Activated CD8-positive, alpha-beta T cell treated with anti-CD3 and anti-CD28 coated beads, Interleukin-2, amount 10 ng/mL, durations not matched to agents 7 days and 5 days (primary cell): Measurements from ENCODE around the gene TSPAN12. TPM values are rescaled to one million over a fixed set of nuclear protein-coding genes. Genes with fewer than 3 reads are reported as not detected.
A peak's percentile ranks its signal among the peaks of the same experiment; 100 is the strongest.

ENCODE experiments used
- ATAC-seq: fragments of 150-1000 bp; cut with Tn5 transposase; one replicate; pipeline ENCODE4 v1.10.0; 2021; ENCODE audit warnings: moderate library complexity
- CTCF ChIA-PET: fragments of 350-600 bp; sonication (Branson Sonifier 250); formaldehyde crosslinking; loops from one replicate; lab custom pipeline; 2021; ENCODE audit warnings: antibody characterized with exemption; lab: Charles Lee
- POLR2A ChIA-PET: fragments of 350-600 bp; sonication (Branson Sonifier 250); formaldehyde crosslinking; loops from one replicate; lab custom pipeline; 2021; ENCODE audit warnings: antibody characterized with exemption; lab: Charles Lee
- DNase-seq: peaks from one replicate; pipeline ENCODE4 v3.0.0-alpha.2; 2020
- H3K27ac Mint-ChIP-seq: one replicate; pipeline ENCODE4 v1.8.0; 2021; ENCODE audit warnings: mild to moderate bottlenecking, mixed read lengths
- H3K27me3 Mint-ChIP-seq: one replicate; pipeline ENCODE4 v1.8.0; 2021; ENCODE audit warnings: low read depth, mixed read lengths
- H3K36me3 Mint-ChIP-seq: one replicate; pipeline ENCODE4 v1.8.0; 2021; ENCODE audit warnings: low read depth, mixed read lengths
- H3K4me1 Mint-ChIP-seq: one replicate; pipeline ENCODE4 v1.8.0; 2021; ENCODE audit warnings: low read depth, mixed read lengths
- H3K4me3 Mint-ChIP-seq: one replicate; pipeline ENCODE4 v1.8.0; 2021; ENCODE audit warnings: mild to moderate bottlenecking, mixed read lengths
- H3K9me3 Mint-ChIP-seq: one replicate; pipeline ENCODE4 v1.8.0; 2022; ENCODE audit warnings: mixed read lengths; ENCODE audit not compliant: insufficient read depth
- total RNA-seq, 2 experiments: library from RNA; stranded (reverse); gene quantifications; one replicate each; pipeline ENCODE4 v1.2.3, GENCODE V29; 2021

TSPAN12 gene
- total RNA-seq, 2 experiments from 2014 or later = not detected

DNA sequence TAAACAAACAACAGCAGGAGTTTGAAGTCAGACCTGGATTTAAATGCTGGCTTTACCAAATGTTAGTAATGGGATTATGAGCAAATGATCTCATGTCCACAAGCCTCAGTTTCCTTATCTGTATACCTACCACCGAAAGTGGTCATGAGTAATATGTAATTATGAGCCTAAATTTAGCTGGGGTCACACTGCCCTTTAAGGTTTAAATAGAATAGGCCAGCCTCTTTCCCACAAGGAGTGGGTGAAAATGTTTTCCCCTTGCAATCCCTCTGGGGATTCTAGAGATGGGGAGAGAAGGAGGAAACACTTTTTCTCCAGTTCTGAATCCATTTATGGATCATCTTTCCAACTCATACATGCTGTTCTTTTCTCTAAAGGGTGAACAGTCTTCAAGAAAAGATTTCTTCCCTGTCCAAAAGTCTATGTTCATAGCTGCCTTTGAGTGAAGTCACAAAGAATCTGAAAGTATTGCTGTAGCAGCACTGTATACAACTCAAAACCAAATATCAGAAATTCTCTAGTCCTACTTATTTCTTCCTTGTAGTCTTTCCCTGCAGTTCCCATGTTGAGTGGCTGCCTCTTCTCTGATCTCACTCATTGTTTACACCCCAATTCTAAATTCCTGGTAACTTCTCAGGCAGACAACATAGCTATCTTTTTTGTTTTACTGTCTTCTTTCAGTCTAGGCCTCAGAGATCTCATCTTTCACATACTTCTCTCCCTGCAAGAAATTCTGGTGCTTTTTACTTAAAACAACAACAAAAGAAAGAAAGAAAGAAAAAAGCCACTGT, 7.4 kb upstream of the TSPAN12 start:
- H3K9me3 Mint-ChIP-seq = no peaks in the 10 kb centered on the region
- H3K27ac Mint-ChIP-seq = no peak overlapping the region
- H3K4me1 Mint-ChIP-seq = no peaks in the 10 kb centered on the region
- DNase-seq = no peak
- H3K4me3 Mint-ChIP-seq = no peak overlapping the region
- no peak for ATAC-seq
- peaks cover 19% of the 10 kb centered on the region for H3K27me3 Mint-ChIP-seq
- no peaks in the 10 kb centered on the region for H3K36me3 Mint-ChIP-seq
- ChIA-PET POLR2A (no interaction called here), CTCF (no interaction called here)

DNA sequence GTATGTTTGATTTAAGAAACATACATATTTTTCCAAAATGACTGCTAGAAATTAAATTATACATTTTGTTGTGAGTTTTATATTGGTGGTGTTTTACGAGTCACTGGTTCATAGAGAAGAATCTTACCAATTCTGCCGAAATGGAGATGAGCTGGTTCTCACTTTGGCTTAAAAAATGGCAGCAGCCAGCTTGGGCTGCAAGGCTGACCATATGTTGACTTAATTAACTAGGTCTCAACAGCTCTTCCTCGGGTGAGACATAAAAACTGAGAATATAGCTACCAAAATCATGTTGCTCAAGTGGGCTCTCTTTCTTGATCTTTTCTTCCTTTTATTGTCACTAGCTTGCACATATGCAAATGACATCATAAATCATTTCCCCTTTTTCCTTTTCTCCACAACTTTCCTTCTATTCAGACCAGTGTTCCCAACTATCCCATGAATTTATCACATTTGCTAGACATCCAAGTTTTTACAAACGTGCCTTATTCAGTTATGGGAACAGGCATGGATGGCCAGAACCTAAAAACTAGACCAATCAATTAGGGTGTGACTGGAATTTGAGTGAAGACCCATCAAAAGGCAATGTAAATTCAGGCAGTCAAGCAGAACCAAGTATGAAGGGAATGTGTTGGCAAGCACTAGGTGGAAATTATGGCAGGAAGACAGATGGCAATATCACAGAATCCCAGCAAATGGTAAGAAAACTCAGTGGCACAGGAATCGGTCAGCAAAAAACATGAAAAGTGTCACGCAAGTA, 6.4 kb upstream of the TSPAN12 start:
- H3K27me3 Mint-ChIP-seq = peaks cover 21% of the 10 kb centered on the region
- DNase-seq (no peak), ATAC-seq (no peak)
- no peak overlapping the region for H3K4me3 Mint-ChIP-seq
- no peaks in the 10 kb centered on the region for H3K9me3 Mint-ChIP-seq
- H3K27ac Mint-ChIP-seq = no peak overlapping the region
- H3K36me3 Mint-ChIP-seq = no peaks in the 10 kb centered on the region
- H3K4me1 Mint-ChIP-seq = no peaks in the 10 kb centered on the region
- ChIA-PET POLR2A (no interaction called here), CTCF (no interaction called here)

DNA sequence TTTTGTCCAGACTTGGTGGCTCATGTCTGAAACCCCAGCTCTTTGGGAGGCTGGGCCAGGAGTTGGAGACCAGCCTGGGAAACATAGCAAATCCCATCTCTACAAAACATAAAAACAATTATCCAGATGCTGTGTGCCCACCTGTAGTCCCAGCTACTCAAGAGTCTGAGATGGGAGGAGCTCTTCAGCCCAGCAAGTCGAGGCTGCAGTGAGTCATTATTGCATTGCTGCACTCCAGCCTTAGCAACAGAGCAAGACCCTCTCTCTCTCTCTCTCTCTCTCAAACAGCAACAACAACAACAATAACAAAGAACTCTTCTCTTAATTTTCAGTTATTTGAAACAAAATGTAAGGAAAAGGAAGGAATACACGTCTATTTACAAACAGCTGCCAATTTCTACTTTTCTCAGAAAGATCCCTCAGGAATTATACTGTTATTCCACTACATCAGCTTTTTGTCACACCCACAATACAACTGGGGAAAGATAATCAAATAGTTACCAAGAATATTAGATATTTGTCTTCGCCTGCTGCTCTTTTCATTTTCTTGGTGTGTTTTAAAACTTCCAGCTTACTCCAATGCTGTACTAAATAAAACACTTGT, 5.1 kb upstream of the TSPAN12 start:
- Mint-ChIP-seq H3K27ac (no peak overlapping the region), H3K4me3 (no peak overlapping the region), H3K27me3 (peaks cover 33% of the 10 kb centered on the region), H3K9me3 (no peaks in the 10 kb centered on the region), H3K4me1 (no peaks in the 10 kb centered on the region), H3K36me3 (no peaks in the 10 kb centered on the region)
- no peak for DNase-seq
- ChIA-PET CTCF (no interaction called here), POLR2A (no interaction called here)
- ATAC-seq = no peak

DNA sequence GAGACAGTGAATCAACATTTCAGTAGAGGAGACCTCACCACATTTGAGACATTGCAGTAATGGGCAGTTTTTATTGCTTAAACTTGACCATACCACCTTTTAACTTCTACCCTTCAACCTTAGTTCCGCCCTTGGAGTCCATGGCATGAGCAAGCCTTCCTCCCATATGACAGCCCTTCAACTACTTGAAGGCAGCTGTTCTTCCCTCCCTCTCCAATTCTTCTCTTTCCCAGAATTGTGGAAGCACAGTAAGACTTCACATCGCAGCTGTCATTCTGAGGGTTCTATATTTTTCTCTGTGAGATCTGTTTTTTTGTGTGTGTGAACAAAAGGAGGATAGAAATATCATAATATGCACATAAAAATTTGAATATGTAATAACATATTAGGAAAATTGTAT, 2.2 kb upstream of the TSPAN12 start:
- H3K36me3 Mint-ChIP-seq = no peaks in the 10 kb centered on the region
- peaks cover 9% of the 10 kb centered on the region for H3K4me1 Mint-ChIP-seq
- H3K27ac Mint-ChIP-seq = no peak overlapping the region
- no peaks in the 10 kb centered on the region for H3K9me3 Mint-ChIP-seq
- ATAC-seq (no peak), DNase-seq (no peak)
- ChIA-PET CTCF (interaction anchor here (1.2 to 1.4 kb wide), 2 partner anchors 12 to 68 kb away, joined by 3 to 4 read pairs; no protein-coding TSS in a partner anchor), POLR2A (no interaction called here)
- H3K4me3 Mint-ChIP-seq = no peak overlapping the region
- peaks cover 46% of the 10 kb centered on the region for H3K27me3 Mint-ChIP-seq

DNA sequence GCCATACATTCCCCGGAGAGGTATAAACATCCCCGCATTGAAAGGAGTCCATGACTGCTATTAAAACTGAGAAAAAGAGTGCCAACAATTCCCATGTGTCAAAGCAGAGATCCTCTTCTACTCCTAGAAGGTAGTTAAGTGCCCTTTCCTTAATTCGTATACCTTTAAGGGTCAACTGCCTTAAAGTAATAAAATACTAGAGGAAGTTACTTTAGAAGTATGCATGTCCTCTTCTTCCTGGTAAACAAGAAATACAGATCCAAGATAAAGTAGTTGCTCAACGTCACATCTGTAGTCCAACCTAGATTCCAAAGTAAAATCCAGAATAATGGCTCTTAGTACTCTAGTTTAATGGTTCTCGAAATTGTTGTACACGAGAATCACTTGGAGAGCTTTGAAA, 1.5 kb upstream of the TSPAN12 start:
- Mint-ChIP-seq H3K27ac (no peak overlapping the region), H3K4me3 (no peak overlapping the region), H3K9me3 (no peaks in the 10 kb centered on the region), H3K27me3 (peaks cover 48% of the 10 kb centered on the region), H3K36me3 (no peaks in the 10 kb centered on the region), H3K4me1 (peaks cover 9% of the 10 kb centered on the region)
- no peak for DNase-seq
- ChIA-PET POLR2A (no interaction called here), CTCF (interaction anchor here (1.2 kb wide), 1 partner anchor 67 kb away, joined by 4 read pairs; no protein-coding TSS in a partner anchor)
- ATAC-seq = no peak

DNA sequence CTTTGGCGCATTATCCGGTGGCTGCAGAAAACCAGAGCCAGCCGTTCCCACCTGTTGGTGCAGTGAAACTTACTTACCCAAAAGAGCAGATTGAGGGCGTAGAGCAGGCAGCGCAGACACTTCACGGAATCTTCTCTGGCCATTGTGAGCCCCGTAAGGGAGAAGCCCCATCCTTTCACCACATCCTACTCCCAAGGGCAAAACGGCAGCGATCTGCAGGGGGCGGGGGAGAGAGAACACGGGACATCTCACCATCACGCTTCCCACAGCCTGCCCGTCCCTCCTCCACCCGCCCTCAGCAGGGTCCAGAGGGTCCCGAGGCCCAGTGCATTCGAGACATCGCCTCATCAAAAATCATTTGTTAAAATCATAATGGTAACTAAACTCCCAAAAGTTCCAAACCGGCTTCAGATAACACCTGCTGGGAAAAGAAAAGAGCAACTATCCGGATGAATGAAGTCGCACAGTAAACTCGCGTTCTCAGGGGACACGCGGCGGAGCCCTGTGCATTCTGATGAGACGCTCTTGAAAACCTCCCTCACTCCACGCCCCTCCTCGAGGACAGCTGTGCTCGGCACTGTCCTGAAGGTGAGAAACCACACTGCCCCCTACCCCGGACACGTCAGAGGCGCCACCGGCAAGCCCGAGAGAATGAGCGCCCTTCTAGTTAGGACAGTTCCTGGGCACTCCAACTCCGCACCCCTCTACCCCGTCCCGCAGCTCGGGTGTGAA, 1.2 kb downstream of the TSPAN12 start:
- H3K36me3 Mint-ChIP-seq = no peaks in the 10 kb centered on the region
- DNase-seq = peak; percentile 21
- peak overlapping the region; percentile 61 for H3K4me3 Mint-ChIP-seq
- CTCF ChIA-PET = no interaction called here
- H3K9me3 Mint-ChIP-seq = no peaks in the 10 kb centered on the region
- peaks cover 48% of the 10 kb centered on the region for H3K27me3 Mint-ChIP-seq
- ATAC-seq = peak; percentile 53
- peaks cover 9% of the 10 kb centered on the region for H3K4me1 Mint-ChIP-seq
- no peak overlapping the region for H3K27ac Mint-ChIP-seq
- POLR2A ChIA-PET = no interaction called here

DNA sequence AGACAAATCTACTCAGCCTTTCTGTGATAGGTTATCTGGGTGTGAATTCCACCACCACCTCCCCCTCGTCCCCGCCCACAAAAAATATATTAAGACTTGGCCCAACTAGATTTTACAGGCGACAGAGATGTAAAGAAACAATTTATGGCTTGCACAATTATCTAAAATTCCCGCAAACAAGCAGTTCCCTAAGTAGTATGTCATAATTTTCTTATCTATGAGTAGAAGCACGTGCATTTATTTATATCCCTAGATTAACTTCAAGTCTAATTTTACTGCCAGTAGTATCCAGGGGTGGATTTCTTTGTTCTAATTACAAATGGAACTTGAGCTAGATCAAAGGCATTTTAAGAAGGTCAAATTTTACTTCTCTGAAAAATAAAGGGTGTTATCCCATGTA, 1.7 kb downstream of the TSPAN12 start:
- H3K36me3 Mint-ChIP-seq = no peaks in the 10 kb centered on the region
- no peak for DNase-seq
- CTCF ChIA-PET = no interaction called here

DNA sequence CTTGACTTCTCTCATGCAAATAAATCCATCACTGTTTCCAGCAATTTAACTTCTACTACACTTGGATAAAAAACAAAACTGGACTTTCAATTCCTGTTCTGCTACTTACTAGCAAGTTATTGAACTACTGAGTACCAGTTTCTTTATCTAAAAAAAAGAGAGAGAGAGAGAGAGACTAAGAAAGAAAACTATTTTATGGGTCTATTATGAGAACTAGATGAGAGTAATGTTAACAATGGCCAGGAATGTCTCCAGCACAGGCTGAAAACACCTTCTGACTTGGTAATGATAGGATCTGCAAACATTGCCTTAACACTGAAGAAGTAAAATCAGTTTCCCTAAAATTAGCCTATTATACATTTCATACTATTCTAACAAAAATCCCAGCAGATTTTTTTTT, 5.2 kb downstream of the TSPAN12 start:
- ChIA-PET POLR2A (no interaction called here), CTCF (interaction anchor here (1.2 kb wide), 1 partner anchor 46 kb away, joined by 3 read pairs; no protein-coding TSS in a partner anchor)
- no peaks in the 10 kb centered on the region for H3K9me3 Mint-ChIP-seq
- no peak for ATAC-seq
- H3K4me1 Mint-ChIP-seq = peaks cover 9% of the 10 kb centered on the region
- no peak for DNase-seq
- no peak overlapping the region for H3K27ac Mint-ChIP-seq
- no peaks in the 10 kb centered on the region for H3K36me3 Mint-ChIP-seq
- H3K27me3 Mint-ChIP-seq = peaks cover 27% of the 10 kb centered on the region
- no peak overlapping the region for H3K4me3 Mint-ChIP-seq

More for the DNA sequence above, 1.7 kb downstream of the TSPAN12 start:
- Mint-ChIP-seq H3K4me1 (peaks cover 9% of the 10 kb centered on the region), H3K27me3 (peaks cover 46% of the 10 kb centered on the region), H3K27ac (no peak overlapping the region), H3K9me3 (no peaks in the 10 kb centered on the region), H3K4me3 (peak overlapping the region; percentile 61)
- POLR2A ChIA-PET = no interaction called here
- no peak for ATAC-seq

DNA sequence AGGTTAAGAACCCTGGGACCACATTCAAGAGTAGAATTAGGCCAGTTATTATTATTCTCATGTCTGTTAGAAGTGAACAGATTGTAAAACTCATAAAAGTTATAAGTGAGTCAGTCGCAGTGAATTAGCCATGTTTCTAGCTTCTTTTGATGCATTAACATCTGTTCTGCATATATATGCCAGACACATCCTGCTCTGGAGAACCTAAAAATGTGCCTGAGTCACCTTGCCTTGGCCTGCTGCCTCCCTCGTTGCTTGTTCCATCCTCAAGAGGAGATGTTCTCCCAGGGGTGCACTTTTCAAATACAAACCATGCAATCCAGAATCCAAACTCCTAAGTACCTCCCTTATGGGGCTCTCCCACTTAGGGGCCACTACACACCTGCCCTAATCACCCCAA, 14.8 kb downstream of the TSPAN12 start:
- Mint-ChIP-seq H3K4me1 (no peaks in the 10 kb centered on the region), H3K4me3 (no peak overlapping the region), H3K27me3 (peaks cover 8% of the 10 kb centered on the region), H3K36me3 (no peaks in the 10 kb centered on the region), H3K27ac (no peak overlapping the region), H3K9me3 (no peaks in the 10 kb centered on the region)
- DNase-seq = no peak
- ChIA-PET POLR2A (no interaction called here), CTCF (no interaction called here)
- ATAC-seq = no peak

DNA sequence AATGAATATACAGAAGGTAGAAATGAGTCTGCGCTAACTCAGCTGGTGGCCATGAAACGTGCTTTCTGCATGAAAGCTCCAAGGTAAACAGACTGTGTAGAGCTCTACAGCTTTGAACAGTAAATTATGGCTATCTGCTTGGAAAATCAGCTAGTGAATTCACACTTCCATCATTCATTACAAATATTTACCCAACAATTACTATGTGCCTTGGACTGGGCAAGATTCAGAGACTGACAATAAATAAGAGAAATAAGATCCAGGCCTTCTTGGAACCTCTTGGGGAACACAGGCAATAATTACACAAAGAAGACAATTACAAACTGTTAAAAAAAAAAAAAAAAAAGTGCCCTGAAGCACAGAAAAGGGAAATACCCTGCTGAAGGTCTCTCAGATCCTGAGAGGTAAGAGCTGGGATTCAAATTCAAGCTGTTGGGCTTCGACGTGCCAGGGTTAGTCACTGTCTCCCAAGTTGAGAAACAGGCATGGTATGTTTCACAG, 15.8 kb downstream of the TSPAN12 start:
- H3K4me3 Mint-ChIP-seq = no peak overlapping the region
- CTCF ChIA-PET = no interaction called here
- no peak for DNase-seq
- H3K27me3 Mint-ChIP-seq = peaks cover 4% of the 10 kb centered on the region
- ATAC-seq = no peak
- H3K9me3 Mint-ChIP-seq = no peaks in the 10 kb centered on the region
- POLR2A ChIA-PET = no interaction called here
- no peaks in the 10 kb centered on the region for H3K4me1 Mint-ChIP-seq
- no peak overlapping the region for H3K27ac Mint-ChIP-seq
- no peaks in the 10 kb centered on the region for H3K36me3 Mint-ChIP-seq

DNA sequence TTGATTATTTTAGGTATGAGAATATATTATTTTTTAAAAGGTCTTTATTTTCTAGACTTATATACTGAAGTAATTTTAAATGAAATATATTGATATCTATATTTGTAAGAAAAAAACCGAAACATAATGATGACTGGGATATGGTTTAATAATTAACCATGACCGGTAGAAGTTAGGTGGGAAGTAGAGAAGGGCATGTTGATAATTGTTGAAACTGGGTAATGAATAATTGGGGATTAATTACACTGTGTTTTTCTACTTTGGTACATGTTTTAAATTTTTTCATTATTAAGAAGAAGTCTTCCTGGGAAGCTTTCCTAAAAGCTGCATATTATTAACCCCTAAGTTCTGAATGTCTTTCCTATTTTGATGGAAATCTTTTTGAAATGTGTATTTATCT, 16.3 kb downstream of the TSPAN12 start:
- Mint-ChIP-seq H3K9me3 (no peaks in the 10 kb centered on the region), H3K27ac (no peak overlapping the region), H3K36me3 (no peaks in the 10 kb centered on the region), H3K4me1 (no peaks in the 10 kb centered on the region), H3K27me3 (peaks cover 4% of the 10 kb centered on the region), H3K4me3 (no peak overlapping the region)
- DNase-seq (no peak), ATAC-seq (no peak)
- CTCF ChIA-PET = no interaction called here
- POLR2A ChIA-PET = no interaction called here
